Transverse colon (tissue), 4 donors: ENCODE results near the gene KAZN. TPM values are rescaled to one million over a fixed set of nuclear protein-coding genes. Genes with fewer than 3 reads are reported as not detected.

Source experiments
- DNase-seq: peaks from one replicate; pipeline ENCODE4 v3.0.0-alpha.2; 2019
- H3K27ac ChIP-seq, 4 donors: fragments of 200-600 bp; sonication (generic); 2 replicates each; pipeline ENCODE4 v1.5.1; 2016 to 2018; ENCODE audit warnings: inconsistent platforms in 4 of 4
- H3K27me3 ChIP-seq: fragments of 200-600 bp; sonication (generic); 2 replicates; pipeline ENCODE4 v1.5.1; 2017; ENCODE audit warnings: inconsistent platforms
- H3K36me3 ChIP-seq, 4 donors: fragments of 200-600 bp; sonication (generic); 2 replicates each; pipeline ENCODE4 v1.5.1; 2017 to 2019; ENCODE audit warnings: inconsistent platforms in 4 of 4
- H3K4me1 ChIP-seq, 4 donors: fragments of 200-600 bp; sonication (generic); 2 replicates each; pipeline ENCODE4 v1.5.1; 2017 to 2020; ENCODE audit warnings: inconsistent platforms in 4 of 4
- H3K4me3 ChIP-seq, 4 donors: fragments of 200-600 bp; sonication (generic); 1 replicate in 1 of 4; 2 replicates in 3 of 4; pipeline versions ENCODE4 v1.5.1 to v1.6.1; 2017 to 2019; ENCODE audit warnings: inconsistent platforms in 4 of 4
- H3K9me3 ChIP-seq, 2 donors: fragments of 200-600 bp; sonication (generic); 2 replicates each; pipeline ENCODE4 v1.5.1; 2017 to 2019; ENCODE audit warnings: inconsistent platforms in 2 of 2
- CTCF ChIP-seq, 5 experiments: fragments of 200-600 bp in 3 of 5; fragments of 450-650 bp in 2 of 5; sonication (generic) in 3 of 5; IDR thresholded peaks; 1 replicate in 2 of 5; 2 replicates in 3 of 5; pipeline ENCODE4 v1.5.1; 2016 to 2017; ENCODE audit warnings: antibody characterized with exemption in 5 of 5, inconsistent platforms in 3 of 5, mild to moderate bottlenecking in 2 of 5, moderate library complexity in 1 of 5
- EP300 ChIP-seq: sonication (generic); formaldehyde crosslinking; IDR thresholded peaks from one replicate; pipeline ENCODE4 v1.6.1; 2017; ENCODE audit warnings: antibody characterized with exemption, low read depth
- POLR2A ChIP-seq: fragments of 450-650 bp; IDR thresholded peaks from one replicate; pipeline ENCODE4 v1.6.1; 2016; ENCODE audit warnings: antibody characterized with exemption, mild to moderate bottlenecking, moderate library complexity
- POLR2AphosphoS5 ChIP-seq, 3 donors: sonication (generic); formaldehyde crosslinking; IDR thresholded peaks; one replicate each; pipeline ENCODE4 v1.6.1; 2016; ENCODE audit warnings: antibody characterized with exemption in 3 of 3
- WGBS, 2 donors: methylation state at CpG; one replicate each; pipeline ENCODE4 v1.1.5; 2018; ENCODE audit warnings: low coverage in 1 of 2; 5-methylcytosine and 5-hydroxymethylcytosine counted together
- in situ Hi-C, 4 donors: fragments of 200-750 bp; cut with MboI; loops; one replicate each; pipeline versions ENCODE4 v1.15.0 to v1.15.1; 2017; ENCODE audit warnings: low sequenced_read_pairs in 3 of 4, low pct_ligation_motif_present in 1 of 4, low pct_unique_long_range_greater_than_20kb in 1 of 4
- intact Hi-C: fragments of 100-400 bp; cut with DNase I; formaldehyde crosslinking; loops from one replicate; pipeline ENCODE4 v1.15.1; 2023; ENCODE audit warnings: low total_unique reads
- total RNA-seq, 4 donors: library from RNA; depleted of rRNA; stranded (reverse); fragments of >200 nt; gene quantifications; one replicate each; pipeline ENCODE4 v1.1.0, GENCODE V29; 2016

The KAZN gene
- total RNA-seq, 4 donors from 2014 or later: 12.0 to 17.1 (median 16.2) TPM

- Histone ChIP-seq H3K4me1 (no peaks in the 10 kb centered on the region), H3K27ac (no peak overlapping the region), H3K36me3 (no peaks in the 10 kb centered on the region), H3K4me3 (no peak overlapping the region), H3K27me3 (no peaks in the 10 kb centered on the region), H3K9me3 (no peaks in the 10 kb centered on the region)
- DNase-seq: no peak
- in situ Hi-C loops: no loop called here
- intact Hi-C loops: no loop called here
- no peak for TF ChIP-seq EP300
- TF ChIP-seq POLR2A: no peak
- no peak for TF ChIP-seq CTCF (IDR thresholded peaks at IDR 0.05)
- no peak for TF ChIP-seq POLR2AphosphoS5 (IDR thresholded peaks at IDR 0.05)
- 90% methylated on average over 7 of the region's 7 CpGs; no CpG with 5 or more reads in 1 of the 2 donors for WGBS, 2 donors
Observed at GRCh38 chr1:14759843-14760242, 161.4 kb downstream of the KAZN start.

GRCh38 chr1:14760780-14761179, 162.3 kb downstream of the KAZN start:
- Histone ChIP-seq H3K9me3 (no peaks in the 10 kb centered on the region), H3K27me3 (no peaks in the 10 kb centered on the region), H3K36me3 (no peaks in the 10 kb centered on the region), H3K4me3 (no peak overlapping the region), H3K27ac (no peak overlapping the region), H3K4me1 (no peaks in the 10 kb centered on the region)
- in situ Hi-C loops: no loop called here
- no peak for TF ChIP-seq CTCF (IDR thresholded peaks at IDR 0.05)
- TF ChIP-seq POLR2AphosphoS5 (IDR thresholded peaks at IDR 0.05): no peak
- no peak for TF ChIP-seq EP300
- no peak for TF ChIP-seq POLR2A
- intact Hi-C loops: no loop called here
- DNase-seq: no peak
- 85 to 92% methylated on average over 3 to 5 of the region's 5 CpGs for WGBS, 2 donors

GRCh38 chr1:14761291-14762153, 163.0 kb downstream of the KAZN start:
- 63 to 75% methylated on average over 6 to 9 of the region's 9 CpGs for WGBS, 2 donors
- no peaks in the 10 kb centered on the region for H3K27me3 ChIP-seq
- no peaks in the 10 kb centered on the region for H3K4me1 ChIP-seq
- no peak overlapping the region for H3K4me3 ChIP-seq
- intact Hi-C loops (no loop called here), in situ Hi-C loops (no loop called here)
- no peaks in the 10 kb centered on the region for H3K9me3 ChIP-seq
- no peak for TF ChIP-seq CTCF (IDR thresholded peaks at IDR 0.05)
- no peak for TF ChIP-seq POLR2A
- TF ChIP-seq POLR2AphosphoS5 (IDR thresholded peaks at IDR 0.05): no peak
- no peak for TF ChIP-seq EP300
- no peak for DNase-seq
- H3K36me3 ChIP-seq: no peaks in the 10 kb centered on the region
- no peak overlapping the region for H3K27ac ChIP-seq

- no peak for DNase-seq
- Histone ChIP-seq H3K9me3 (no peaks in the 10 kb centered on the region), H3K27me3 (no peaks in the 10 kb centered on the region), H3K4me3 (no peak overlapping the region), H3K4me1 (no peaks in the 10 kb centered on the region), H3K36me3 (no peaks in the 10 kb centered on the region), H3K27ac (no peak overlapping the region)
- no peak for TF ChIP-seq POLR2AphosphoS5 (IDR thresholded peaks at IDR 0.05)
- no peak for TF ChIP-seq EP300
- no peak for TF ChIP-seq POLR2A
- no peak for TF ChIP-seq CTCF (IDR thresholded peaks at IDR 0.05)
- WGBS, 2 donors: 82 to 95% methylated on average over 4 to 7 of the region's 7 CpGs
- intact Hi-C loops: no loop called here
- in situ Hi-C loops: no loop called here
Observed at GRCh38 chr1:14763977-14764376, 165.5 kb downstream of the KAZN start.
